GM23338 (cell line): Measurements from ENCODE around the gene SLC37A1. TPM values are rescaled to one million over a fixed set of nuclear protein-coding genes. Genes with fewer than 3 reads are reported as not detected.

Experiments used
- ATAC-seq: fragments of 200-7000 bp; cut with Tn5 transposase; 3 replicates; pipeline ENCODE4 v1.9.1; 2020
- DNase-seq: peaks from one replicate; pipeline ENCODE4 v3.0.0-alpha.2; 2015; ENCODE audit warnings: low spot score
- H2AFZ ChIP-seq: fragments of 200-600 bp; sonication (generic); 2 replicates; pipeline ENCODE4 v1.8.0; 2016; ENCODE audit warnings: antibody characterized with exemption, mild to moderate bottlenecking, moderate library complexity
- H3F3A ChIP-seq: fragments of 200-600 bp; sonication (generic); replicated peaks from 2 replicates; pipeline ENCODE4 v1.8.0; 2017; ENCODE audit warnings: antibody characterized with exemption, mixed run types, low read depth
- H3K27ac ChIP-seq: fragments of 200-600 bp; sonication (generic); 2 replicates; pipeline ENCODE4 v1.6.1; 2016; ENCODE audit warnings: low read depth
- H3K27me3 ChIP-seq: fragments of 200-600 bp; sonication (generic); 2 replicates; pipeline ENCODE4 v1.8.0; 2016; ENCODE audit warnings: mild to moderate bottlenecking, mixed run types, moderate library complexity; ENCODE audit not compliant: insufficient read depth
- H3K36me3 ChIP-seq: fragments of 200-600 bp; sonication (generic); 2 replicates; pipeline ENCODE4 v1.8.0; 2016; ENCODE audit warnings: mild to moderate bottlenecking; ENCODE audit not compliant: insufficient read depth
- H3K4me1 ChIP-seq: fragments of 200-600 bp; sonication (generic); 2 replicates; pipeline ENCODE4 v1.8.0; 2016; ENCODE audit warnings: mild to moderate bottlenecking, moderate library complexity; ENCODE audit not compliant: insufficient read depth
- H3K4me2 ChIP-seq: fragments of 200-600 bp; sonication (generic); 2 replicates; pipeline ENCODE4 v1.7.1; 2017; ENCODE audit warnings: mixed run types
- H3K4me3 ChIP-seq: fragments of 200-600 bp; sonication (generic); 2 replicates; pipeline ENCODE4 v1.6.1; 2016; ENCODE audit warnings: mixed run types
- H3K79me2 ChIP-seq: fragments of 200-600 bp; sonication (generic); replicated peaks from 2 replicates; pipeline ENCODE4 v1.8.0; 2017; ENCODE audit warnings: mild to moderate bottlenecking; ENCODE audit not compliant: insufficient read depth
- H3K9me2 ChIP-seq: fragments of 200-600 bp; sonication (generic); 2 replicates; pipeline ENCODE4 v1.8.0; 2017; ENCODE audit not compliant: insufficient read depth
- H4K20me1 ChIP-seq: fragments of 200-600 bp; sonication (generic); replicated peaks from 2 replicates; pipeline ENCODE4 v1.8.0; 2017; ENCODE audit warnings: mild to moderate bottlenecking; ENCODE audit not compliant: insufficient read depth
- H3K27ac Mint-ChIP-seq: 2 replicates; pipeline ENCODE4 v1.8.0; 2020; ENCODE audit warnings: inconsistent platforms, mild to moderate bottlenecking, moderate library complexity, mixed read lengths
- H3K27me3 Mint-ChIP-seq: 3 replicates; pipeline ENCODE4 v1.8.0; 2022; ENCODE audit warnings: low read depth, mild to moderate bottlenecking, moderate library complexity, mixed read lengths, inconsistent platforms; ENCODE audit not compliant: insufficient read depth, poor library complexity
- H3K36me3 Mint-ChIP-seq: 3 replicates; pipeline ENCODE4 v1.8.0; 2021; ENCODE audit warnings: low read depth, mild to moderate bottlenecking, inconsistent platforms, moderate library complexity, mixed read lengths
- H3K4me1 Mint-ChIP-seq: 3 replicates; pipeline ENCODE4 v1.8.0; 2020; ENCODE audit warnings: mild to moderate bottlenecking, inconsistent platforms, mixed read lengths
- H3K4me3 Mint-ChIP-seq: 3 replicates; pipeline ENCODE4 v1.8.0; 2021; ENCODE audit warnings: moderate library complexity, mild to moderate bottlenecking, inconsistent platforms, mixed read lengths
- H3K9me3 Mint-ChIP-seq: 3 replicates; pipeline ENCODE4 v1.8.0; 2020; ENCODE audit warnings: moderate library complexity, mild to moderate bottlenecking, inconsistent platforms, mixed read lengths
- CREB1 ChIP-seq: fragments of 250-450 bp; sonication (Bioruptor Pico); IDR thresholded peaks from 2 replicates; pipeline ENCODE4 v1.5.0; 2020; ENCODE audit warnings: low read depth, mild to moderate bottlenecking, moderate library complexity
- EZH2 ChIP-seq: fragments of 200-600 bp; sonication (generic); IDR thresholded peaks from one replicate; pipeline ENCODE4 v1.8.0; 2017; ENCODE audit warnings: antibody characterized with exemption, mild to moderate bottlenecking, low read depth; ENCODE audit not compliant: unreplicated experiment
- EZH2phosphoT487 ChIP-seq: fragments of 200-600 bp; sonication (generic); IDR thresholded peaks from one replicate; pipeline ENCODE4 v1.8.1; 2018; ENCODE audit warnings: antibody characterized with exemption; ENCODE audit not compliant: unreplicated experiment
- NANOG ChIP-seq: IDR thresholded peaks from 2 replicates; pipeline ENCODE4 v1.6.1; 2016; ENCODE audit warnings: antibody characterized with exemption, borderline replicate concordance
- ZNF114 ChIP-seq: fragments of 250-450 bp; sonication (Bioruptor Pico); IDR thresholded peaks from 2 replicates; pipeline ENCODE4 v1.5.0; 2020; ENCODE audit warnings: mild to moderate bottlenecking, moderate library complexity
- ZNF462 ChIP-seq: fragments of 250-450 bp; sonication (Bioruptor Pico); IDR thresholded peaks from 2 replicates; pipeline ENCODE4 v1.5.0; 2020; ENCODE audit warnings: mild to moderate bottlenecking, moderate library complexity
- polyA plus RNA-seq: library from polyadenylated mRNA; unstranded; fragments of >200 nt; fragmentation: Nextera tagmentation; extraction: Ambion mirVana; gene quantifications from 2 replicates; pipeline ENCODE4 v1.2.1, GENCODE V29; 2016
- total RNA-seq: library from RNA; depleted of rRNA; stranded (reverse); fragments of >200 nt; shearing (Covaris generic); gene quantifications from 2 replicates; pipeline ENCODE4 v1.2.3, GENCODE V29; 2014
- TF ChIP-seq, protein P1 (sequence below): IDR thresholded peaks from one replicate; pipeline ENCODE4 v1.6.1; 2018; ENCODE audit warnings: antibody characterized with exemption; ENCODE audit not compliant: unreplicated experiment

The SLC37A1 gene
- total and polyA plus RNA-seq, 2 experiments from 2014 or later = 14.0 to 30.3 TPM

DNA sequence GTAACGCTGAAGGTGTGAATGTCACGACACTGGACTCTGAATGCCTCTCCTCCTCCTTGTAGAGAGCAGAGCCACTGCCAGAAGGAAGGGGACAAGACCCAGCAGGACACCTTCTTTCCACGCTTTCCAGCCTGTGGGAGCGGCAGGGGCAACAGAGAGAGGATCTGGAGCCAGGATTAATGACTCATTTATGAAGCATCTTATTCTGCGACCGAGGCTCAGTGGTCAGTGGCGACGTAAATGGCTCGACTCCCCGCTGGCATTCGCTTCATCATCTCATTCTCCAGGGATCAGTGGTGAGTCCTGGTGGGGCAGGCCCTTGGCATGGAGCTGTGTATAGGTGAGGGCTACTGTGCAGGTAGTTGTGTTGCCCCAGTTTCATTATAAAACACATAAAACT lies 4.6 kb downstream of the SLC37A1 start (continued):
- TF ChIP-seq, protein P1, sequence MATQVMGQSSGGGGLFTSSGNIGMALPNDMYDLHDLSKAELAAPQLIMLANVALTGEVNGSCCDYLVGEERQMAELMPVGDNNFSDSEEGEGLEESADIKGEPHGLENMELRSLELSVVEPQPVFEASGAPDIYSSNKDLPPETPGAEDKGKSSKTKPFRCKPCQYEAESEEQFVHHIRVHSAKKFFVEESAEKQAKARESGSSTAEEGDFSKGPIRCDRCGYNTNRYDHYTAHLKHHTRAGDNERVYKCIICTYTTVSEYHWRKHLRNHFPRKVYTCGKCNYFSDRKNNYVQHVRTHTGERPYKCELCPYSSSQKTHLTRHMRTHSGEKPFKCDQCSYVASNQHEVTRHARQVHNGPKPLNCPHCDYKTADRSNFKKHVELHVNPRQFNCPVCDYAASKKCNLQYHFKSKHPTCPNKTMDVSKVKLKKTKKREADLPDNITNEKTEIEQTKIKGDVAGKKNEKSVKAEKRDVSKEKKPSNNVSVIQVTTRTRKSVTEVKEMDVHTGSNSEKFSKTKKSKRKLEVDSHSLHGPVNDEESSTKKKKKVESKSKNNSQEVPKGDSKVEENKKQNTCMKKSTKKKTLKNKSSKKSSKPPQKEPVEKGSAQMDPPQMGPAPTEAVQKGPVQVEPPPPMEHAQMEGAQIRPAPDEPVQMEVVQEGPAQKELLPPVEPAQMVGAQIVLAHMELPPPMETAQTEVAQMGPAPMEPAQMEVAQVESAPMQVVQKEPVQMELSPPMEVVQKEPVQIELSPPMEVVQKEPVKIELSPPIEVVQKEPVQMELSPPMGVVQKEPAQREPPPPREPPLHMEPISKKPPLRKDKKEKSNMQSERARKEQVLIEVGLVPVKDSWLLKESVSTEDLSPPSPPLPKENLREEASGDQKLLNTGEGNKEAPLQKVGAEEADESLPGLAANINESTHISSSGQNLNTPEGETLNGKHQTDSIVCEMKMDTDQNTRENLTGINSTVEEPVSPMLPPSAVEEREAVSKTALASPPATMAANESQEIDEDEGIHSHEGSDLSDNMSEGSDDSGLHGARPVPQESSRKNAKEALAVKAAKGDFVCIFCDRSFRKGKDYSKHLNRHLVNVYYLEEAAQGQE = no peak
- no peak for TF ChIP-seq ZNF462 (CRISPR knock-in tag)

- no peaks in the 10 kb centered on the region for H3K9me2 ChIP-seq
- no peaks in the 10 kb centered on the region; the same call in 1 of the 2 replicates for H4K20me1 ChIP-seq
- DNase-seq (no peak), ATAC-seq (no peak)
- no peak overlapping the region for H2AFZ ChIP-seq
- Mint-ChIP-seq H3K27me3 (peaks cover 6% of the 10 kb centered on the region), H3K9me3 (no peaks in the 10 kb centered on the region), H3K4me1 (peaks cover 44% of the 10 kb centered on the region), H3K36me3 (peaks cover 66% of the 10 kb centered on the region), H3K4me3 (no peak overlapping the region), H3K27ac (no peak overlapping the region)
- H3K79me2 ChIP-seq = peaks cover 40% of the 10 kb centered on the region
- peaks cover 23% of the 10 kb centered on the region for H3K4me1 ChIP-seq
- no peak overlapping the region for H3K4me2 ChIP-seq
- H3K4me3 ChIP-seq = no peak overlapping the region
- H3F3A ChIP-seq = no peaks in the 10 kb centered on the region; the same call in 1 of the 2 replicates
- no peaks in the 10 kb centered on the region for H3K36me3 ChIP-seq
- H3K27ac ChIP-seq = no peak overlapping the region
- no peaks in the 10 kb centered on the region for H3K27me3 ChIP-seq
- TF ChIP-seq CREB1 (no peak), EZH2phosphoT487 (no peak), ZNF114 (CRISPR knock-in tag) (no peak), EZH2 (no peak), NANOG (no peak)
- TF ChIP-seq, protein P1 = no peak
Measured at GRCh38 chr21:42518626-42519025, 5.0 kb downstream of the SLC37A1 start.
